Upper lobe of left lung (tissue), 4 donors: Measurements from ENCODE around the gene SCN10A.

Experiments
- CTCF ChIP-seq, 6 experiments: fragments of 450-650 bp in 4 of 6; fragments of 200-600 bp in 2 of 6; sonication (generic) in 2 of 6; IDR thresholded peaks; one replicate each; pipeline ENCODE4 v1.5.1; 2016 to 2019; ENCODE audit warnings: antibody characterized with exemption in 6 of 6
- EP300 ChIP-seq, 4 donors: sonication (generic); formaldehyde crosslinking; IDR thresholded peaks; one replicate each; pipeline ENCODE4 v1.5.1; 2017; ENCODE audit warnings: antibody characterized with exemption in 4 of 4, control low read depth in 2 of 4
- POLR2AphosphoS5 ChIP-seq, 2 donors: sonication (generic); formaldehyde crosslinking; IDR thresholded peaks; one replicate each; pipeline ENCODE4 v1.5.1; 2017; ENCODE audit warnings: antibody characterized with exemption in 2 of 2

GRCh38 chr3:38698061-38698460 lies 118.0 kb downstream of the SCN10A start:
- TF ChIP-seq EP300 (IDR thresholded peaks at IDR 0.05), result no peak
- no peak for TF ChIP-seq POLR2AphosphoS5 (IDR thresholded peaks at IDR 0.05)
- no peak for TF ChIP-seq CTCF (IDR thresholded peaks at IDR 0.05)
